WI38 (cell line): ENCODE measurements around the gene DDAH1.
A peak's percentile ranks its signal among the peaks of the same experiment; 100 is the strongest.

ENCODE experiments used
- H3K4me3 ChIP-seq: 2 replicates; pipeline ENCODE4 v1.5.1; 2011; ENCODE audit warnings: low read depth, mild to moderate bottlenecking, control low read depth, low read length
- TF ChIP-seq, protein P1 (sequence below): IDR thresholded peaks from 2 replicates; pipeline ENCODE4 v1.5.1; 2012; ENCODE audit warnings: low read depth, mild to moderate bottlenecking, control low read depth, low read length

Gene DDAH1

DNA sequence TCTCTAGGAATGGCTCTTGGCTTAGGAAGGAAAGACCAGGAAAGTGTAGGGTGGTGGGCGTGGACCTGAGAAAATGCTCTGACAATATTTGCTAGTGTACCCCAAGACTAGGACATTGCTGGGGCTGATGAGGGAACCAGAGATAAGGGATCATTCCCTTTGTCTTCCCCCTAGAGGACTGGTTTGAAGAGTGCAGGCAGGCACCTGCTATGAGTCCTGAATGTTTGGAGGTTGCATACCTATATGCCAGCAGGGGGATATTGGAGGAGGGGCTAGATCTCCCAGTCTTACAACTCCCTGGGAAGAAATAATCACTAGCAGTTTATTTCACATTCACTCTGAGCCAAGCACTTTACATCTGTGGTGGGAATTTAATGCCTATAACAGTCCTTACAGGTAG is 182.5 kb downstream of the DDAH1 start:
- H3K4me3 ChIP-seq, result no peak overlapping the region
- TF ChIP-seq, protein P1, sequence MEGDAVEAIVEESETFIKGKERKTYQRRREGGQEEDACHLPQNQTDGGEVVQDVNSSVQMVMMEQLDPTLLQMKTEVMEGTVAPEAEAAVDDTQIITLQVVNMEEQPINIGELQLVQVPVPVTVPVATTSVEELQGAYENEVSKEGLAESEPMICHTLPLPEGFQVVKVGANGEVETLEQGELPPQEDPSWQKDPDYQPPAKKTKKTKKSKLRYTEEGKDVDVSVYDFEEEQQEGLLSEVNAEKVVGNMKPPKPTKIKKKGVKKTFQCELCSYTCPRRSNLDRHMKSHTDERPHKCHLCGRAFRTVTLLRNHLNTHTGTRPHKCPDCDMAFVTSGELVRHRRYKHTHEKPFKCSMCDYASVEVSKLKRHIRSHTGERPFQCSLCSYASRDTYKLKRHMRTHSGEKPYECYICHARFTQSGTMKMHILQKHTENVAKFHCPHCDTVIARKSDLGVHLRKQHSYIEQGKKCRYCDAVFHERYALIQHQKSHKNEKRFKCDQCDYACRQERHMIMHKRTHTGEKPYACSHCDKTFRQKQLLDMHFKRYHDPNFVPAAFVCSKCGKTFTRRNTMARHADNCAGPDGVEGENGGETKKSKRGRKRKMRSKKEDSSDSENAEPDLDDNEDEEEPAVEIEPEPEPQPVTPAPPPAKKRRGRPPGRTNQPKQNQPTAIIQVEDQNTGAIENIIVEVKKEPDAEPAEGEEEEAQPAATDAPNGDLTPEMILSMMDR, result 0 out of 2 replicates have a peak, but pooled peaks have one; percentile 7

DNA sequence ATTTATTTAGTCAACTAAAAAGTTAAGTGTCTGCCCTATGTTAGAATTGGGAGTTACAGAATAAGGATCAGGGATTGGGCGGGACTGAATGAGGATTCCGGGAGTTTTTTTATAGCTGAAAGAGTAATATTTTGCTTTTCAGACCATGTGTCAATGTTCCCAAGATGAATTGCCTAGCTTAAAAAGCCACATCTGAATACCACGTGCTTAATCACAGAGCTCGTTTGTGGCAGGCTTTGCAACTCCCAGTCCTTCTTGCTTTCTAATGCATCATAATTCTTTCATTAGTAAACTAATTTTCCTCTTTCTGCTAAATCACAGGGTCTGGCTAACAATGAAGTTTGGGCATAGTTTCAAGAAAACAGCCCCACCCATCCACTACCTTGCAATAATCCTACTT is 184.3 kb downstream of the DDAH1 start:
- TF ChIP-seq, protein P1, result no peak
- H3K4me3 ChIP-seq, result no peak overlapping the region

DNA sequence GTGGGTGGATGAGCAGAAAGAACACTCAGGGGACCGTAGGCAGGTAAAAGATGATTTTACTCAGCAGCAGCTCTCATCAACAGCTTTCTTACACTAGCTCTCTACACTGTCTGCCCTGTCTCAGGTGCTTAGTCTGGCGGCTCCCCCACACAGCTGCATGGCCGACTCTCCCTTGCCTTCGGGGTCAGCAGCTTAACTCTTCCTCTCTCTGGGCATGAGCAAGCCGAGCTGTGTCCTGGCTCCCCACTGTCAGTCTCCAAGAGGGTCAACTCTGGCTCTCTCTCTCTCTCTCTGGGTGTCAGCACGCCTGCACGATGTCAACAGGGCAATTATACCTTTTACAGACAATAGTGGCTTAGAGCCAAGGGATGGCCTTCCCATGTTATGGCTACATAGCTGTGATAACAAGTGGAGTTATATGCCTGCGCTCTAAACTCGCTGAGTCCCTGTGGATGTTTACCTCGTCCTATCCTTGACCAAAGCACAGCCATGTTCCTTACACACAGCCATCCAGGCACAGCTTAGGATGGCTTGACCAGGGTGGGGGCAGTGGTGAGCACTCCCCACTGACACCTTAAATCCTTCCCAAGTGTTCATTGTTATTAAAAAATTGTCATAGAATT is 185.4 kb downstream of the DDAH1 start:
- TF ChIP-seq, protein P1, result no peak
- peak overlapping the region; percentile 41 for H3K4me3 ChIP-seq

DNA sequence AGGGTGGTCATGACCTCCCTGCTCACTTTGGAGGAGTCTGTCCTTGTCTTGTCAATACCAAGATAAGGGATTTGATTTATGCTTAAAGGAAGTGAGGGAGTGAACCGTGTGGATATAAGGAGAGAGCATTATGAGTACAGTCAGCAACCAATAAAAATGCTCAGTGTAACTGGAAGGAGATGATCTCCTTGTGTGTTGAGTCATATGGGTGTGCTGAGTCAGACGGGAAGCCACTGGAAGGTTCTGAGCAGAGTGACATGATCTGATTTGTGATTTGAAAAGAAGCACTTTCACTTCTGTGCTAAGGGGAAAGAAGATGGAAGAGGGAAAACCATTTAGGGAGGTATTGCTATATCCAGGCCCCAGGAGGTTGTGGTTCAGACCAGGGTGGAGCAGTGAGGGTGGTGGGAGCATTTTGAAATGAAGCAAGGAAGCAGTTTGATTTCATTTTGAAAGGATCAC is 186.1 kb downstream of the DDAH1 start:
- peak overlapping the region; percentile 41 for H3K4me3 ChIP-seq
- TF ChIP-seq, protein P1, result no peak

DNA sequence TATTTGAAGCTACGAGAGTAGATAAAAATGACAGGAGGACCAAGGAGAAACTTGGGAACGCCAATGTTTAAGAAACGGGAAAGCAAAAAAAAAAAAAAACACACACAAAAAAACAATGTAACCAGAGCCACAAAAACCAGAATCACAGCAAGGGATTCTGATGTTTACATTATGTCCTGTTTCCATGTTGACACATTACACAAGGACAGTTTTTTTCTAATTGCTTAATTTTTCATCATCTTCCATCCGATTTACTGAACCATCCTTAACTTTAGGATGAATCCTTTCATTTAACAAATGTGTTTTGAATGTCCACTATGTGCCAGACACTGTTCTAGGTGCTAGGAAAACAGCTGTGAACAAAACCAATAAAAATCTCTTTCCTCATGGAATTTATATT is 187.2 kb downstream of the DDAH1 start:
- H3K4me3 ChIP-seq, result no peak overlapping the region
- TF ChIP-seq, protein P1, result no peak

DNA sequence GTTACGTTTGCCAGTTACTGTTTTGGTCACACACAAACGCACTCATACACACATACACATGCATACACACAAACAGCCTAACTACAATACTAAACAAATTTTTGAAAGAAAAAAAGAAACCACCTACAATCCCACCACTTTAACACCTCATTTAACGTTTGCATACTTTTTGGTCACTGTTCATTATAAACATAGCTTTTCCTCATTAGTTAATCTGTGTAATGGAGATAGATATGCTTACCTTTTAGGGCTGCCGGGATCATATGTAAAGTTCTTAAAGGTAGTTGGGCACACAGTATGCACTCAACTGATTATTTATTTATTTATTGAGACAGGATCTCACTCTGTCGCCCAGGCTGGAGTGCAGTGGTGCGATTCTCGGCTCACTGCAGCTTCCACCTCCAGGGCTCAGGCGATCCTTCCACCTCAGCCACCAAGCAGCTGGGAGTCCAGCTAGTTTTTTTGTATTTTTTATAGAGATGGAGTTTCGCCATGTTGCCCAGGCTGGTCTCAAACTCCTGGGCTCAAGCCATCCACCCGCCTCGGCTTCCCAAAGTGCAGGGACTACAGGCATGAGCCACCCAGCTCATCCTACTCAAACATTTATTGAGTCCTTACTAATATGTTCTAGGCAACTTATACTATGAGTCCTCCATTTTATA is 187.8 kb downstream of the DDAH1 start:
- TF ChIP-seq, protein P1, result no peak
- peak overlapping the region; percentile 100 for H3K4me3 ChIP-seq
